Measurements from ENCODE around the gene GJC3. TPM values are rescaled to one million over a fixed set of nuclear protein-coding genes. Genes with fewer than 3 reads are reported as not detected.

Gene GJC3
- total RNA-seq, 2 experiments from 2014 or later: 0.73 to 1.1 TPM

- Mint-ChIP-seq H3K9me3 (ENCODE audit: low read depth) (no peaks in the 10 kb centered on the region), H3K36me3 (ENCODE audit: low read depth) (no peaks in the 10 kb centered on the region), H3K27me3 (peaks cover 10% of the 10 kb centered on the region), H3K4me1 (peaks cover 25% of the 10 kb centered on the region), H3K4me3 (no peak overlapping the region), H3K27ac (no peak overlapping the region)
- CTCF ChIA-PET: interaction anchor here (0.9 to 4.4 kb wide), 3 partner anchors 9 to 94 kb away, joined by 3 to 38 read pairs (median 11); partner anchors contain the start of gene TRIM4
- DNase-seq (no peak), ATAC-seq (no peak)
- intact Hi-C loops (cut with DNase I, micrococcal nuclease): no loop called here
- POLR2A ChIA-PET: interaction anchor here (2.1 kb wide), 1 partner anchor 8 kb away, joined by 8 read pairs; no protein-coding TSS in a partner anchor
Observed at GRCh38 chr7:99928188-99928587, 1.2 kb downstream of the GJC3 start.

DNA sequence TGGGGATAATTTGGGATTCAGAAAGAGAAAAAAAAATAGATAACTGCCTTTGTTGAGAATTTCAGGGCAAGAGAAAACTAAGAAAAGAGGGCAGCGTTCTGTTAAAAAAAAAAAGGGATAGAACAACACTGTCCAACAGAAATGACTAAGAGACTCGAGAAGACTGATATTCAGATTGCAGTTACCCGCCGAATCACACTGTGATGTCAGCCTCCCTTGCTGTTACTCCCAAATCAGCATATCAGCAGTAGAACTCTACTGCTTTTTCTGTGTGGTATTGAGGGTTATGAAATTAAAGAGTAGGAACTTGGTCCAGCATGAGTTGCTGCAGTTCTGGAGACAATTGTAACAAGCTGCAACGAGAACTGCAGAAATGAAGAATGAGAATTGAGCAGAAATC, 1.9 kb downstream of the GJC3 start:
- ATAC-seq (no peak), DNase-seq (no peak)
- no peaks in the 10 kb centered on the region for H3K36me3 Mint-ChIP-seq (ENCODE audit: low read depth)
- H3K4me1 Mint-ChIP-seq: peaks cover 25% of the 10 kb centered on the region
- no peak overlapping the region for H3K4me3 Mint-ChIP-seq
- intact Hi-C loops (cut with DNase I, micrococcal nuclease): no loop called here
- ChIA-PET POLR2A (interaction anchor here (0.7 kb wide), 1 partner anchor 369 kb away, joined by 4 read pairs; no protein-coding TSS in a partner anchor), CTCF (interaction anchor here (0.8 to 4.4 kb wide), 3 partner anchors 8 to 94 kb away, joined by 3 to 38 read pairs (median 4); partner anchors contain the start of gene TRIM4)
- no peaks in the 10 kb centered on the region for H3K9me3 Mint-ChIP-seq (ENCODE audit: low read depth)
- no peak overlapping the region for H3K27ac Mint-ChIP-seq
- H3K27me3 Mint-ChIP-seq: peaks cover 10% of the 10 kb centered on the region

GRCh38 chr7:99926321-99926720, 3.1 kb downstream of the GJC3 start:
- intact Hi-C loops (cut with DNase I, micrococcal nuclease): no loop called here
- peaks cover 8% of the 10 kb centered on the region for H3K36me3 Mint-ChIP-seq (ENCODE audit: low read depth)
- no peak overlapping the region for H3K4me3 Mint-ChIP-seq
- DNase-seq (no peak), ATAC-seq (no peak)
- H3K4me1 Mint-ChIP-seq: peaks cover 25% of the 10 kb centered on the region
- ChIA-PET POLR2A (no interaction called here), CTCF (no interaction called here)
- no peak overlapping the region for H3K27ac Mint-ChIP-seq
- peaks cover 10% of the 10 kb centered on the region for H3K27me3 Mint-ChIP-seq
- no peaks in the 10 kb centered on the region for H3K9me3 Mint-ChIP-seq (ENCODE audit: low read depth)

- H3K9me3 Mint-ChIP-seq (ENCODE audit: low read depth): no peaks in the 10 kb centered on the region
- no peak overlapping the region for H3K4me3 Mint-ChIP-seq
- CTCF ChIA-PET: interaction anchor here (1.0 to 1.5 kb wide), 2 partner anchors 8 to 10 kb away, joined by 3 to 5 read pairs; no protein-coding TSS in a partner anchor
Observed at GRCh38 chr7:99923200-99923599, 6.2 kb downstream of the GJC3 start.

DNA sequence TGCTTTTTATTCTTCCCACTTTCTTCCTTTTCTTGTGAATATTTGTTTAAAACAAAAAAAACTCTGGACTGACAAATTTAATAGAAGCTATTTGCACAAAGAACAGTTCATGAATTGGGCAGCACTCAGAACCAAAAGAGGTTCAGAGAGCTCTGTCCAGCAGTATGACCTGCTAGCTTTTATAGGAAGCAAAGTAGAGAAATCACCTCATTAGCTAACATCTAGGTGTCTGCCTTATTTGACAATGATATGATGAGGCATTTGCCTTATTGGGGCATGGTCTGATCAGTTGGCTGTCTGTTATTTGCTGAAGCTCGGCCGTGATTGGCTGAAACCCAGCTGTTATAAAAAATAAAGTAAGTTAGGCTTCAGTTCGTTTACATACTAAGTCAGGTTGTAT, 9.3 kb downstream of the GJC3 start:
- peak overlapping the region; percentile 92 for H3K4me3 Mint-ChIP-seq
- DNase-seq (no peak), ATAC-seq (no peak)
- ChIA-PET POLR2A (interaction anchor here (0.6 to 1.3 kb wide), 6 partner anchors 9 to 430 kb away, joined by 3 to 8 read pairs (median 4); partner anchors contain the start of genes AP4M1, GJC3, MCM7 and ZNF655), CTCF (interaction anchor here (0.6 to 5.4 kb wide), 13 partner anchors 9 to 531 kb away, joined by 3 to 38 read pairs (median 4); partner anchors contain the start of genes GJC3, ZKSCAN1 and ZSCAN21)
- peaks cover 32% of the 10 kb centered on the region for H3K36me3 Mint-ChIP-seq (ENCODE audit: low read depth)
- intact Hi-C loops (cut with DNase I, micrococcal nuclease): no loop called here
- peak overlapping the region; percentile 95 for H3K27ac Mint-ChIP-seq
- peaks cover 26% of the 10 kb centered on the region for H3K4me1 Mint-ChIP-seq
- H3K27me3 Mint-ChIP-seq: no peaks in the 10 kb centered on the region
- no peaks in the 10 kb centered on the region for H3K9me3 Mint-ChIP-seq (ENCODE audit: low read depth)

More at GRCh38 chr7:99923200-99923599, 6.2 kb downstream of the GJC3 start:
- Mint-ChIP-seq H3K27me3 (peaks cover 10% of the 10 kb centered on the region), H3K36me3 (ENCODE audit: low read depth) (peaks cover 15% of the 10 kb centered on the region), H3K4me1 (peaks cover 5% of the 10 kb centered on the region), H3K27ac (no peak overlapping the region)
- ATAC-seq: no peak
- POLR2A ChIA-PET: interaction anchor here (0.6 kb wide), 1 partner anchor 421 kb away, joined by 3 read pairs; no protein-coding TSS in a partner anchor
- intact Hi-C loops (cut with DNase I, micrococcal nuclease): no loop called here
- no peak for DNase-seq

GRCh38 chr7:99919814-99920112, 9.7 kb downstream of the GJC3 start:
- Mint-ChIP-seq H3K27ac (peak overlapping the region; percentile 95), H3K36me3 (ENCODE audit: low read depth) (peaks cover 32% of the 10 kb centered on the region), H3K4me3 (peak overlapping the region; percentile 92), H3K9me3 (ENCODE audit: low read depth) (no peaks in the 10 kb centered on the region), H3K27me3 (no peaks in the 10 kb centered on the region), H3K4me1 (peaks cover 28% of the 10 kb centered on the region)
- DNase-seq (no peak), ATAC-seq (no peak)
- ChIA-PET CTCF (interaction anchor here (0.6 to 5.4 kb wide), 14 partner anchors 10 to 531 kb away, joined by 3 to 38 read pairs (median 6); partner anchors contain the start of genes GJC3, ZKSCAN1 and ZSCAN21), POLR2A (interaction anchor here (0.6 to 1.3 kb wide), 9 partner anchors 9 to 430 kb away, joined by 3 to 8 read pairs (median 3); partner anchors contain the start of genes AP4M1, GJC3, MCM7 and ZNF655)
- intact Hi-C loops (cut with DNase I, micrococcal nuclease): loop anchor here (1.0 to 10.0 kb wide), 12 partner anchors 96 to 509 kb away; partner anchors contain the start of genes COPS6 (in 2 of the 2), ZNF3 (in 2 of the 2), CNPY4 (in 1 of the 2) and CPSF4 (in 1 of the 2)

DNA sequence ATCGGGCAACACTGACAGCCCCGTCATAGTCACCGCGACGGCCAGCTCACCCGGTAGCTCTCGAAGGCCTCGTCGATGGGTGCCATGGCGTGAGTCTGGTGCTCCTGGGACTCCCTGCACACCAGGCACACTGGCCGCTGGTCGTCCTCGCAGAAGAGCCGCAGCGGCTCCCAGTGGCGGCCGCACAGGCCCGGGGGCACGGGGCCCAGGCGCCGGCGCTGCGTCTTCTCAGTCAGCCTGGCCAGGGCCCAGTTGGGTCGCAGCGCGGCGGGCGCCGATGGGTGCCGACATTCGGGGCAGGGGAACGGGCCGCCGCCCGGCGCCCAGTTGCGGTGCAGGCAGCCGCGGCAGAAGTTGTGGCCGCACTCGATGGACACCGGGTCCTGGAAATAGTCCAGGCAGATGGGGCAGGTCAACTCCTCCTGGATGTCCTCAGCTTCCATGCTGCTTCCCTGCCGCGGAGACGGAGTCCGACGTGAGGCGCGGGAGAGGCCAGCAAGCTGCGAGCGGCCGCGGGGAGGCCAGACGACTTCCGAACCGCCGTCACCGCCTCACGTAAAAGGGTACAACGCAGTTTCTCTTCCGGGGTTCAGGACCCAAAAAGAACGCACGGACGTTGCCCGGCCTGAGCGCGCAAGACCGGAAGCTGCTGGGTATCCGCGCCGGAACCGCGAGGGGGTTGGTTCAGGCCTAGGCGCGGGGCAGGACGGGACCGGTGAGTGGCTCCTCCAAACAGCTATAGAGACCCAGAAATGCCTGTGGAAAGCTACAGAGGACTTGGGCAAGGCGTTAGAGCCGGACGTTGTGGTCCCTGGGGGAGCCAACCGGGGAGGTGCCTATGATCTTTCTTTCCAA, 10.2 kb downstream of the GJC3 start, which contains the start of gene TRIM4:
TSS of gene TRIM4 (minus strand) at position 572 of the 855 bp plus-strand sequence. CDS start at position 443, 129 bp downstream.
- peak; percentile 96 for DNase-seq
- intact Hi-C loops (cut with DNase I, micrococcal nuclease): loop anchor here (1.0 to 10.0 kb wide), 12 partner anchors 96 to 509 kb away; partner anchors contain the start of genes COPS6 (in 2 of the 2), ZNF3 (in 2 of the 2), CNPY4 (in 1 of the 2) and CPSF4 (in 1 of the 2)
- ChIA-PET POLR2A (interaction anchor here (0.6 to 1.3 kb wide), 10 partner anchors 10 to 429 kb away, joined by 3 to 9 read pairs (median 4); partner anchors contain the start of genes AP4M1, GJC3, MCM7 and ZNF655), CTCF (interaction anchor here (0.8 to 5.4 kb wide), 18 partner anchors 10 to 513 kb away, joined by 3 to 38 read pairs (median 4); partner anchors contain the start of genes GJC3 and ZKSCAN1)
- peaks cover 33% of the 10 kb centered on the region for H3K4me1 Mint-ChIP-seq
- H3K9me3 Mint-ChIP-seq (ENCODE audit: low read depth): no peaks in the 10 kb centered on the region
- peak within 1 kb of the TSS; percentile 95 for H3K27ac Mint-ChIP-seq
- ATAC-seq: peak; percentile 99
- peak within 1 kb of the TSS; percentile 92 for H3K4me3 Mint-ChIP-seq
- no peaks in the 10 kb centered on the region for H3K27me3 Mint-ChIP-seq
- peaks cover 35% of the 10 kb centered on the region for H3K36me3 Mint-ChIP-seq (ENCODE audit: low read depth)

GRCh38 chr7:99910976-99911375, 18.4 kb downstream of the GJC3 start:
- no peak for ATAC-seq
- no peaks in the 10 kb centered on the region for H3K27me3 Mint-ChIP-seq
- intact Hi-C loops (cut with DNase I, micrococcal nuclease): loop anchor here in 1 of 2 experiments (5.0 to 10.0 kb wide), 2 partner anchors 174 to 221 kb away; partner anchors contain the start of genes COPS6 and ZNF3
- peaks cover 30% of the 10 kb centered on the region for H3K4me1 Mint-ChIP-seq
- H3K36me3 Mint-ChIP-seq (ENCODE audit: low read depth): peaks cover 42% of the 10 kb centered on the region
- peak overlapping the region; percentile 43 for H3K27ac Mint-ChIP-seq
- POLR2A ChIA-PET: no interaction called here
- no peaks in the 10 kb centered on the region for H3K9me3 Mint-ChIP-seq (ENCODE audit: low read depth)
- CTCF ChIA-PET: interaction anchor here (1.0 to 4.6 kb wide), 5 partner anchors 37 to 92 kb away, joined by 3 to 44 read pairs (median 4); no protein-coding TSS in a partner anchor
- no peak for DNase-seq
- H3K4me3 Mint-ChIP-seq: no peak overlapping the region

GRCh38 chr7:99901581-99901980, 27.8 kb downstream of the GJC3 start:
- H3K27ac Mint-ChIP-seq: peak overlapping the region; percentile 2
- H3K9me3 Mint-ChIP-seq (ENCODE audit: low read depth): no peaks in the 10 kb centered on the region
- POLR2A ChIA-PET: no interaction called here
- no peaks in the 10 kb centered on the region for H3K27me3 Mint-ChIP-seq
- ATAC-seq (no peak), DNase-seq (no peak)
- intact Hi-C loops (cut with DNase I, micrococcal nuclease): no loop called here
- peaks cover 58% of the 10 kb centered on the region for H3K36me3 Mint-ChIP-seq (ENCODE audit: low read depth)
- H3K4me3 Mint-ChIP-seq: no peak overlapping the region
- CTCF ChIA-PET: no interaction called here
- H3K4me1 Mint-ChIP-seq: peaks cover 5% of the 10 kb centered on the region

GRCh38 chr7:99899830-99900519, 29.4 kb downstream of the GJC3 start:
- no peak overlapping the region for H3K27ac Mint-ChIP-seq
- H3K4me3 Mint-ChIP-seq: no peak overlapping the region
- H3K9me3 Mint-ChIP-seq (ENCODE audit: low read depth): no peaks in the 10 kb centered on the region
- H3K36me3 Mint-ChIP-seq (ENCODE audit: low read depth): peaks cover 49% of the 10 kb centered on the region
- ChIA-PET CTCF (no interaction called here), POLR2A (no interaction called here)
- no peaks in the 10 kb centered on the region for H3K27me3 Mint-ChIP-seq
- no peak for ATAC-seq
- peaks cover 5% of the 10 kb centered on the region for H3K4me1 Mint-ChIP-seq
- no peak for DNase-seq
- intact Hi-C loops (cut with DNase I, micrococcal nuclease): no loop called here

- Mint-ChIP-seq H3K9me3 (ENCODE audit: low read depth) (no peaks in the 10 kb centered on the region), H3K36me3 (ENCODE audit: low read depth) (peaks cover 42% of the 10 kb centered on the region), H3K27ac (no peak overlapping the region), H3K4me3 (no peak overlapping the region), H3K4me1 (peaks cover 5% of the 10 kb centered on the region), H3K27me3 (no peaks in the 10 kb centered on the region)
- no peak for ATAC-seq
- ChIA-PET CTCF (no interaction called here), POLR2A (no interaction called here)
- intact Hi-C loops (cut with DNase I, micrococcal nuclease): no loop called here
- DNase-seq: no peak
Observed at GRCh38 chr7:99898836-99899235, 30.6 kb downstream of the GJC3 start.
